ENCODE data around the gene PRKAG3.

Gene PRKAG3

GRCh38 chr2:218781691-218782527 lies 49.7 kb downstream of the PRKAG3 start, which contains the start of gene CYP27A1:
Gene CYP27A1, plus strand, starts transcription at chr2:218782147. Its CDS starts 36 bp downstream, at chr2:218782183.
- no peak for DNase-seq (ENCODE audit: low read depth in 1 of 2, low spot score in 1 of 2)
- Histone ChIP-seq H3K27me3 (ENCODE audit: insufficient read depth, poor library complexity, severe bottlenecking) (no peaks in the 10 kb centered on the region), H3K4me3 (replicated peaks; ENCODE audit: insufficient read depth, low read length) (no peak within 1 kb of the TSS), H3K27ac (replicated peaks) (no peak within 1 kb of the TSS)
- TF ChIP-seq POLR2AphosphoS5 (IDR thresholded peaks at IDR 0.05; ENCODE audit: low read depth) (no peak), SPI1 (IDR thresholded peaks at IDR 0.05; ENCODE audit: borderline replicate concordance, low read depth) (no peak), GABPA (IDR thresholded peaks at IDR 0.05; ENCODE audit: low read depth) (no peak)
- TF ChIP-seq, protein P1, sequence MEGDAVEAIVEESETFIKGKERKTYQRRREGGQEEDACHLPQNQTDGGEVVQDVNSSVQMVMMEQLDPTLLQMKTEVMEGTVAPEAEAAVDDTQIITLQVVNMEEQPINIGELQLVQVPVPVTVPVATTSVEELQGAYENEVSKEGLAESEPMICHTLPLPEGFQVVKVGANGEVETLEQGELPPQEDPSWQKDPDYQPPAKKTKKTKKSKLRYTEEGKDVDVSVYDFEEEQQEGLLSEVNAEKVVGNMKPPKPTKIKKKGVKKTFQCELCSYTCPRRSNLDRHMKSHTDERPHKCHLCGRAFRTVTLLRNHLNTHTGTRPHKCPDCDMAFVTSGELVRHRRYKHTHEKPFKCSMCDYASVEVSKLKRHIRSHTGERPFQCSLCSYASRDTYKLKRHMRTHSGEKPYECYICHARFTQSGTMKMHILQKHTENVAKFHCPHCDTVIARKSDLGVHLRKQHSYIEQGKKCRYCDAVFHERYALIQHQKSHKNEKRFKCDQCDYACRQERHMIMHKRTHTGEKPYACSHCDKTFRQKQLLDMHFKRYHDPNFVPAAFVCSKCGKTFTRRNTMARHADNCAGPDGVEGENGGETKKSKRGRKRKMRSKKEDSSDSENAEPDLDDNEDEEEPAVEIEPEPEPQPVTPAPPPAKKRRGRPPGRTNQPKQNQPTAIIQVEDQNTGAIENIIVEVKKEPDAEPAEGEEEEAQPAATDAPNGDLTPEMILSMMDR (IDR thresholded peaks at IDR 0.05; ENCODE audit: insufficient read depth, low read length) = no peak
- TF ChIP-seq, protein P2, sequence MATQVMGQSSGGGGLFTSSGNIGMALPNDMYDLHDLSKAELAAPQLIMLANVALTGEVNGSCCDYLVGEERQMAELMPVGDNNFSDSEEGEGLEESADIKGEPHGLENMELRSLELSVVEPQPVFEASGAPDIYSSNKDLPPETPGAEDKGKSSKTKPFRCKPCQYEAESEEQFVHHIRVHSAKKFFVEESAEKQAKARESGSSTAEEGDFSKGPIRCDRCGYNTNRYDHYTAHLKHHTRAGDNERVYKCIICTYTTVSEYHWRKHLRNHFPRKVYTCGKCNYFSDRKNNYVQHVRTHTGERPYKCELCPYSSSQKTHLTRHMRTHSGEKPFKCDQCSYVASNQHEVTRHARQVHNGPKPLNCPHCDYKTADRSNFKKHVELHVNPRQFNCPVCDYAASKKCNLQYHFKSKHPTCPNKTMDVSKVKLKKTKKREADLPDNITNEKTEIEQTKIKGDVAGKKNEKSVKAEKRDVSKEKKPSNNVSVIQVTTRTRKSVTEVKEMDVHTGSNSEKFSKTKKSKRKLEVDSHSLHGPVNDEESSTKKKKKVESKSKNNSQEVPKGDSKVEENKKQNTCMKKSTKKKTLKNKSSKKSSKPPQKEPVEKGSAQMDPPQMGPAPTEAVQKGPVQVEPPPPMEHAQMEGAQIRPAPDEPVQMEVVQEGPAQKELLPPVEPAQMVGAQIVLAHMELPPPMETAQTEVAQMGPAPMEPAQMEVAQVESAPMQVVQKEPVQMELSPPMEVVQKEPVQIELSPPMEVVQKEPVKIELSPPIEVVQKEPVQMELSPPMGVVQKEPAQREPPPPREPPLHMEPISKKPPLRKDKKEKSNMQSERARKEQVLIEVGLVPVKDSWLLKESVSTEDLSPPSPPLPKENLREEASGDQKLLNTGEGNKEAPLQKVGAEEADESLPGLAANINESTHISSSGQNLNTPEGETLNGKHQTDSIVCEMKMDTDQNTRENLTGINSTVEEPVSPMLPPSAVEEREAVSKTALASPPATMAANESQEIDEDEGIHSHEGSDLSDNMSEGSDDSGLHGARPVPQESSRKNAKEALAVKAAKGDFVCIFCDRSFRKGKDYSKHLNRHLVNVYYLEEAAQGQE (IDR thresholded peaks at IDR 0.05; ENCODE audit: insufficient replicate concordance, low read depth) = no peak

GRCh38 chr2:218780851-218781690 lies 50.5 kb downstream of the PRKAG3 start:
- Histone ChIP-seq H3K27me3 (ENCODE audit: insufficient read depth, poor library complexity, severe bottlenecking) (no peaks in the 10 kb centered on the region), H3K27ac (replicated peaks) (no peak overlapping the region), H3K4me3 (replicated peaks; ENCODE audit: insufficient read depth, low read length) (no peak overlapping the region)
- no peak for TF ChIP-seq GABPA (IDR thresholded peaks at IDR 0.05; ENCODE audit: low read depth)
- no peak for TF ChIP-seq SPI1 (IDR thresholded peaks at IDR 0.05; ENCODE audit: borderline replicate concordance, low read depth)
- TF ChIP-seq, protein P1 (IDR thresholded peaks at IDR 0.05; ENCODE audit: insufficient read depth, low read length) = no peak
- TF ChIP-seq, protein P2 (IDR thresholded peaks at IDR 0.05; ENCODE audit: insufficient replicate concordance, low read depth) = no peak
- no peak for TF ChIP-seq POLR2AphosphoS5 (IDR thresholded peaks at IDR 0.05; ENCODE audit: low read depth)
- no peak for DNase-seq (ENCODE audit: low read depth in 1 of 2, low spot score in 1 of 2)

DNA sequence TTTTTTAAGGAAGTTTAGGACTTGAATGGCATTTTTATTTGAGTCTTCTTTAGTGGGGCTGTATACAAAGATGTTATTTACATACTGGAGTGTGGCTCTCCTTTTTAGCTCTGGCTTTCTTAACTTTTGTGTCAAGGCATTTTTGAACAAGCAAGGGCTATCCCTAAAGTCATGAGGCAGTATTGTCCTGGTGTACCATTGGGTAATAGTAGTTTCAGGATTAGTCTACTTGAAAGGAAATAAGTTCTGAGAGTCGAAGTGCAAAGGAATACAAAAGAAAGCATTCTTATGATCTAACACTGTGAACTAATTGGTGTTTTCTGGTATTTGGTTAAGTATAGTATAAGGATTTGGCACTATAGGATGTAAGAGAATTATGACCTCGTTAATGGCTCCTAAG lies 51.6 kb downstream of the PRKAG3 start:
- no peak overlapping the region for H3K4me3 ChIP-seq (replicated peaks; ENCODE audit: insufficient read depth, low read length)
- DNase-seq (ENCODE audit: low read depth in 1 of 2, low spot score in 1 of 2) = no peak
- TF ChIP-seq POLR2AphosphoS5 (IDR thresholded peaks at IDR 0.05; ENCODE audit: low read depth) (no peak), SPI1 (IDR thresholded peaks at IDR 0.05; ENCODE audit: borderline replicate concordance, low read depth) (no peak), GABPA (IDR thresholded peaks at IDR 0.05; ENCODE audit: low read depth) (no peak)
- TF ChIP-seq, protein P1 (IDR thresholded peaks at IDR 0.05; ENCODE audit: insufficient read depth, low read length) = no peak
- TF ChIP-seq, protein P2 (IDR thresholded peaks at IDR 0.05; ENCODE audit: insufficient replicate concordance, low read depth) = no peak
- H3K27me3 ChIP-seq (ENCODE audit: insufficient read depth, poor library complexity, severe bottlenecking) = no peaks in the 10 kb centered on the region
- no peak overlapping the region for H3K27ac ChIP-seq (replicated peaks)
